ENCODE results near the gene CPA5. TPM values are rescaled to one million over a fixed set of nuclear protein-coding genes. Genes with fewer than 3 reads are reported as not detected.

Gene CPA5
- total and polyA plus RNA-seq, 9 of the 15 experiments (the other 6 are each of a cell fraction or from before 2014, with no cell fraction given) = 0.13 to 2.4 (median 0.91) TPM

- WGBS (ENCODE audit: insufficient coverage, low coverage, missing lambda C conversion rate) = under 1% methylated on average over 8 of the region's 8 CpGs
These were observed 520 bp downstream of the CPA5 start for GRCh38 chr7:130345136-130345535.

More at GRCh38 chr7:130345136-130345535, 520 bp downstream of the CPA5 start:
- no peak overlapping the region for H3K4me3 ChIP-seq
- H3K9me1 ChIP-seq (ENCODE audit: control insufficient read depth, insufficient read depth, low read length) = no peaks in the 10 kb centered on the region
- H3K9ac ChIP-seq (ENCODE audit: insufficient read depth in 1 of 2, low read depth in 2 of 2, low read length in 2 of 2) = no peak overlapping the region
- no peak for TF ChIP-seq ELK1 (CRISPR knock-in tag; IDR thresholded peaks at IDR 0.05)
- no peak for TF ChIP-seq ARID1B (IDR thresholded peaks at IDR 0.05)
- no peak for TF ChIP-seq STAT5A (IDR thresholded peaks at IDR 0.05; ENCODE audit: borderline replicate concordance, low read length)
- TF ChIP-seq U2AF1 (optimal IDR thresholded peaks at IDR 0.05; ENCODE audit: low read depth, low read length) = no peak
- TF ChIP-seq IRF2 (CRISPR knock-in tag; IDR thresholded peaks at IDR 0.05) = no peak
- no peak for TF ChIP-seq ATF3 (IDR thresholded peaks at IDR 0.05)
- no peak for TF ChIP-seq ATF3 (CRISPR knock-in tag; conservative IDR thresholded peaks at IDR 0.05)
- no peak for TF ChIP-seq THAP7 (CRISPR knock-in tag; IDR thresholded peaks at IDR 0.05)
- H2AFZ ChIP-seq (ENCODE audit: low read depth, low read length) = no peak overlapping the region
- H3K36me3 ChIP-seq (ENCODE audit: control insufficient read depth, insufficient read depth, low read length) = no peaks in the 10 kb centered on the region
- H3K27ac ChIP-seq (ENCODE audit: extremely low read depth, low read depth, low read length) = no peak overlapping the region
- DNase-seq (ENCODE audit: extremely low read depth in 1 of 4, low spot score in 3 of 4) (no peak), FAIRE-seq (no peak), ATAC-seq (no peak)
- CTCF ChIA-PET (ENCODE audit: low intra/inter-chr PET ratio) = no interaction called here
- in situ Hi-C loops (cut with MboI) (no loop called here), intact Hi-C loops (cut with micrococcal nuclease) (no loop called here)
- H3K27me3 ChIP-seq (ENCODE audit: control insufficient read depth in 2 of 2, insufficient read depth in 2 of 2, low read length in 2 of 2) = peaks cover 40 to 53% of the 10 kb centered on the region in 2 experiments
- H3K4me1 ChIP-seq (replicated peaks in 1 of 2; ENCODE audit: control insufficient read depth in 2 of 2, insufficient read depth in 2 of 2, low read length in 2 of 2) = 0 out of 5 replicates have a peak, but pooled peaks cover 0 to 3% of the 10 kb centered on the region in 2 experiments
- H4K20me1 ChIP-seq (replicated peaks; ENCODE audit: control insufficient read depth, insufficient read depth, low read length) = no peaks in the 10 kb centered on the region
- POLR2A ChIA-PET = interaction anchor here (0.8 to 1.4 kb wide), 5 partner anchors 9 to 36 kb away, joined by 3 to 6 read pairs (median 5); no protein-coding TSS in a partner anchor
- BruUV-seq (replicated peaks) = no TSS peak
- H3K9me3 ChIP-seq (replicated peaks; ENCODE audit: control insufficient read depth, insufficient read depth, low read depth, low read length) = no peaks in the 10 kb centered on the region
- peak overlapping the region; percentile 24; the same call in 1 of the 2 replicates for H3K4me2 ChIP-seq (ENCODE audit: insufficient read depth, low read length)
- no peaks in the 10 kb centered on the region for H3K79me2 ChIP-seq (ENCODE audit: control insufficient read depth, insufficient read depth, low read length)

All from K562 (cell line).